Left colon (tissue), 2 donors: ENCODE results near the gene ALDH3B1. TPM values are rescaled to one million over a fixed set of nuclear protein-coding genes. Genes with fewer than 3 reads are reported as not detected.

ENCODE experiments used
- ATAC-seq: fragments of 200-7000 bp; cut with Tn5 transposase; one replicate; pipeline ENCODE4 v1.9.1; 2020; ENCODE audit warnings: mild to moderate bottlenecking, moderate library complexity
- DNase-seq, 2 donors: peaks; one replicate each; pipeline ENCODE4 v3.0.0-alpha.2; 2020
- intact Hi-C, 2 donors: fragments of 100-400 bp; cut with DNase I in 1 of 2; cut with micrococcal nuclease in 1 of 2; formaldehyde crosslinking; loops; one replicate each; pipeline versions ENCODE4 v1.11.2 to v1.14.0; 2022; cut with DNase I, micrococcal nuclease
- total RNA-seq, 2 donors: library from RNA; stranded (reverse); fragmentation: NEBNext Ultra II Directional; extraction: Animal tissue kit (Norgen Biotek cat#: 25700); gene quantifications; one replicate each; pipeline ENCODE4 v1.2.1, GENCODE V29; 2021
- donor health status: DM: no; HTN: no; CAD: no.
- donor health status: DM: yes; HTN: yes; CAD: no.

ALDH3B1 gene
- total RNA-seq, 2 donors from 2014 or later: 20.2 to 21.3 TPM

DNA sequence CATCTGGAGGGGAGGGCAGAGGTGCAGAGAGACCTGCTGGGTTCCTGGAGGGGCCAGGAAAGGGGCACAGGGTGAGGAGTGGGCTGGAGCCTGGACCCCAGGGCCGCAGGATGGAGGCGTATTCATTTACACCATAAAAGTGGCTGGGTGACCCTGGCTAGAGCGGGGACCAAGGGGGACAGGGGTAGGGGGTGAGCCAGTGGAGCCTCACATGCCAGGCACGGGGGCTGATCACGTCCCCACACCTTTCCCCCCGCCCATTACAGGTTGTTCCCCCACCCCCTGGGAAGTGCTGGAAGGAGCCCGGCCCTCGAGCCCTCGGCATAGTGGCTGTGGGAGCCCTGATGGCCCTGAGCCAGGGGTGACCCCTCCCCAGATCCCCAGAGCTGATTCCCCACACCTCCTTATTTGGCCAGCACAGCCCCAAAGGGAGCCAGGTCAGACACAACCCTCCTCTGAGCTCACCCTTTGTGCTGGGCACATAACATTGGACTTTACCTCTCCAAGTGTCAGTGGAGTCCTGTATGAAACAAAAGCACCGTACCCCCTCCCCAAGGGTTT lies 29.5 kb downstream of the ALDH3B1 start:
- peak in 1 of 2 donors; percentile 44 for DNase-seq
- intact Hi-C loops: no loop called here
- peak; percentile 36 for ATAC-seq

DNA sequence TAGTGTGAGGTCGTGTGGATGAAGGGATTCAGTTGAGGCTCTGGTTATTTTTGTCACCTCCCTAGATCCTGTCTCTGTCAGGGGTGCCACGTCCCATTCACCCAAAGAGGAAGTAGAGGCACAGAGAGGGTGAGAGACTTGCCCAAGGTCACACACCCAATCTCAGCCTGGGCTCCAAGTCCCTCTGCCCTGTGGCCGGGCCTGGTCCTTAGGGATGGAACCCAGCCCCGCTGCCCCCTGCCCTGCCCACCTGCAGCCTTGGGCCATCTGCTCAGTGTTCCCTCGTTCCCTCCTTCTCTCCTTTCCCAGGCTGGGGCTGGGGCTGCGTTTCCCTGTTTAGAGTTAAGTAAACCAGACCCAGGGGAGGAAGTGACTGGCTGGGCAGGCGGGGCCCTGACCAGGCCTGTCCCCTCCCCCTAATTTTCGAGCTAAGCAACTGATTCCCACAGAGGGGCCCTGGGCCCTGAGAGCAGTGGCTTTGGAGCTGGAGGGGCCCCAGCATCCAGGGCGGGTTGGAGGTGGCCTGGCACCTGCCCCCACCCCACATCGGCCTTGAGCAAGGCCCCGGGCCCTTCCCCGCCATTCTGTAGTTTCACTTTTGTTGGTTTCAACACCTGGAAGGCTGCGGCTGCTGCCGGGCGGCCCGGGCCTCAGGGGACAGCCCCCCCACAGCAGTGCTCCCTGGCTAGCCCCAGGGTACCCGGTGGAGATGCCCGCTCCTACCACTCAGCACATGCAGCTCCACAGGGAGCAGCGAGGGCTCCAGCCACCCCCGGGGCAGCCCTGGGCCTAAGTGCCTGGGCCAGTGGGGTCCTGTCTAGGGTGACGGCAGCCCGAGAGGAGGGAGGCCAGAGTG lies 30.2 kb downstream of the ALDH3B1 start:
- DNase-seq (peak; percentile 76 to 78), ATAC-seq (peak; percentile 49)
- intact Hi-C loops: no loop called here

DNA sequence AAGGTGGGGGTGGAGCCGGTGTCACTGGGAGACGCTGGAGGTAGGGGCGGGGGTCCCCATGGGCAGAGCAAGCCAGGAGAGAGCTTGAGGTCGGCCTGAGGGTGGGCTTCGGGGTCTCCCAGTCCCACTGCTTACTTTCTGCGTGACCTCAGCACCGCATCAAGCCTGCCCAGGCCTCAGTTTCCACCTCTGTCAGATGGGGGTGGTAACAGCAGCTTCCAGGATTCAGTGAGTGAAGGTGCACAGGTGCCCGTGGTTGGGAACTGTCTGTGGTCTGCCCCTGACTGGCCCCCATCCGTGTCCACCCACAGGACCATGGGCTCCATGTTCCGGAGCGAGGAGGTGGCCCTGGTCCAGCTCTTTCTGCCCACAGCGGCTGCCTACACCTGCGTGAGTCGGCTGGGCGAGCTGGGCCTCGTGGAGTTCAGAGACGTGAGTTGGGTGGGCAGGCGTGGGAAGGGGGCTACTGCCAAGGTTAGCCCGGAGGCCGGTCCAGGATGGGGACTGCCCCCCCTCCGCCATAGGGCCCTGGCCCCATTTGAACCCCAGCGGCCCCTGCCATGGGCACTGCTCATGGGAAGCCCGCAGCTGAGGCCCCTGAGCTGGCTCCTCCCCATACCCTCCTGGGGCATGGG lies 30.9 kb downstream of the ALDH3B1 start:
- peak in 1 of 2 donors; percentile 25 for DNase-seq
- ATAC-seq: no peak
- intact Hi-C loops: no loop called here

DNA sequence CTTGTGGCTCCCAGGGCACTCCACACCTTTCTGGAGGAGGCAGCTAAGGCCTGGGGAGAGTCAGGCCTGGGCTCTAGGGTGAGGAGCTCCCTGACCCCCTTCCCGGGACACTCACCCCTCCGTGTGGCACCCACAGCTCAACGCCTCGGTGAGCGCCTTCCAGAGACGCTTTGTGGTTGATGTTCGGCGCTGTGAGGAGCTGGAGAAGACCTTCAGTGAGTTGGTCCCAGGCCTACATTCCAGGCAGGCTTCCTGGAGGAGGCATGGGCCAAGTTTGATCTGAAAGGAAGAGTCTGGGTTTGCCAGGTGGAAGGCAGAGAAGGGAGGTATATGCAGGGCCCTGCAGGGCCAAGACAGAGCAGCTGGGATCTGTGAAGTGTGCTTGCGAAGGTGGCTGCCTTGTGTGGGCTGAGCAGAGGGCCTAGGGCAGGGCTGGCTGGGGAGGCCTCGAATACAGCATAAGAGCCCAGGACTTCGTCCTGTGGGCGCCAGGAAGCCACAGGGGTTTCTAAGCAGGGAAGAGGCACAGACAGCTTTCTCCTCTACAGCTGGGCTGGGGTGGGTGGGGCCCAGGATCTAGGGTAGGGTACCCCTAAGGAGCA lies 31.6 kb downstream of the ALDH3B1 start:
- ATAC-seq (no peak), DNase-seq (peak in 1 of 2 donors; percentile 13)
- intact Hi-C loops: no loop called here

DNA sequence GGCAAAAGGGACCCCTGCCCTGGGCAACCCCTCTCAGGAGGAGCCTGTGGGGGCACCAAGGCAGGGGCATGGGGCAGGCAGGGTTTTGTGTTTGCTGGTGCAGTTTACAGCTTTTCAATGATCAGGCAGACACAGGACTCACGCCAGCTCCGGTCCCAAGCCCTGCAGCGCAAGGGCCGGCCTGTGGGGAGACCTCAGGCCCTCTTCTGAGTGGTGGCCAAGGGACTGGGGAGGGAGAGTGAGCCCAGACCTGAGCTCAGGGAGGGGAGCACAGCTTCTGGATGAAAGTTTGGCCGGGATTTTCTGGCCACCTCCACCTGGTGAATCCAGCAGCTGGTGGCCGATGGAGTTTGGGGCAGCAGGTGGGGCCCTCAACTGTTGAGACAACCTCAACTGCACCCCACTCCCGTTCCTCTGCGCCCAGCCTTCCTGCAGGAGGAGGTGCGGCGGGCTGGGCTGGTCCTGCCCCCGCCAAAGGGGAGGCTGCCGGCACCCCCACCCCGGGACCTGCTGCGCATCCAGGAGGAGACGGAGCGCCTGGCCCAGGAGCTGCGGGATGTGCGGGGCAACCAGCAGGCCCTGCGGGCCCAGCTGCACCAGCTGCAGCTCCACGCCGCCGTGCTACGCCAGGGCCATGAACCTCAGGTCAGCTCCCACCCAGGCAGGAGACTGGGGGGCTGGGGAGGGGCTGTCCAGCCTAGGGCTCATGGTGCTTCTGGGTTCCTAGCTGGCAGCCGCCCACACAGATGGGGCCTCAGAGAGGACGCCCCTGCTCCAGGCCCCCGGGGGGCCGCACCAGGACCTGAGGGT lies 32.3 kb downstream of the ALDH3B1 start:
- intact Hi-C loops: no loop called here
- ATAC-seq: no peak
- DNase-seq: no peak

DNA sequence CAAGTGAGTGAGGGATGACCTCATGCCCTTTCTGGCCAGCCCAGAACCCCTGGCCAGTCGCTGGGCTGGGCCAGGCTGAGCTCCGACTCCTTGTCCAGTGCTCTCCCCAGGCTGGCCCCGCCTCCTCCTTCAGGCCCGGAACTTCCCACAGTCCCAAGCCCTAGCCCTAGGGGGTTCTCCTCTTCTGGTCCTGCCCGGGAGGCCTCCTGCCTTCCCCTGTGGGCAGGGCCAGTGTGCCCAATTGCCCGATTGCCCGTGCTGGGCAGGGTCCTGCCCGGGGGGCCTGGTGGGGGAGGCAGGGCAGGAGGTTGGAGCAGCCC lies 32.9 kb downstream of the ALDH3B1 start:
- DNase-seq: no peak
- ATAC-seq: no peak
- intact Hi-C loops: no loop called here

DNA sequence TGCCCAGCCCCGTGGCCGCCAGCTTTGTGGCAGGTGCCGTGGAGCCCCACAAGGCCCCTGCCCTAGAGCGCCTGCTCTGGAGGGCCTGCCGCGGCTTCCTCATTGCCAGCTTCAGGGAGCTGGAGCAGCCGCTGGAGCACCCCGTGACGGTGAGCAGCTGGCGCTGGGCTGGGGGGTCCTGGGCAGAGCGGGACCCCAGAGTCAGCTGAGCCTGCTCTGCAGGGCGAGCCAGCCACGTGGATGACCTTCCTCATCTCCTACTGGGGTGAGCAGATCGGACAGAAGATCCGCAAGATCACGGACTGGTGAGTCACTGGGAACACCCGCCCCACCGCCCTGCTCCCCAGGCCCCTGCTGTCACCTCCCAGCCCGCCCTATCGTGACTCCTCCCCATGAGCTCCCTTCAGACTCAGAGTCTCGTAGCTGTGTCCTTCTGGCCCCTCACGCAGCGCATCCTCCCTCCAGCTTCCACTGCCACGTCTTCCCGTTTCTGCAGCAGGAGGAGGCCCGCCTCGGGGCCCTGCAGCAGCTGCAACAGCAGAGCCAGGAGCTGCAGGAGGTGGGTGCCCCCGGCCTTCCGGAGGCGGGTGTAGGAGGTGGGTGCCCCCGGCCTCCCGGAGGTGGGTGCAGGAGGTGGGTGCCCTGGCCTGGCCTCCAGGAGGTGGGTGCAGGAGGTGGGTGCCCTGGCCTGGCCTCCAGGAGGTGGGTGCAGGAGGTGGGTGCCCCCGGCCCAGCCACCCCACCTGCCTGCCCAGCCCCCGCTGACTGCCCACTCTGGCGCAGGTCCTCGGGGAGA lies 33.4 kb downstream of the ALDH3B1 start:
- intact Hi-C loops: no loop called here
- no peak for ATAC-seq
- DNase-seq: no peak

DNA sequence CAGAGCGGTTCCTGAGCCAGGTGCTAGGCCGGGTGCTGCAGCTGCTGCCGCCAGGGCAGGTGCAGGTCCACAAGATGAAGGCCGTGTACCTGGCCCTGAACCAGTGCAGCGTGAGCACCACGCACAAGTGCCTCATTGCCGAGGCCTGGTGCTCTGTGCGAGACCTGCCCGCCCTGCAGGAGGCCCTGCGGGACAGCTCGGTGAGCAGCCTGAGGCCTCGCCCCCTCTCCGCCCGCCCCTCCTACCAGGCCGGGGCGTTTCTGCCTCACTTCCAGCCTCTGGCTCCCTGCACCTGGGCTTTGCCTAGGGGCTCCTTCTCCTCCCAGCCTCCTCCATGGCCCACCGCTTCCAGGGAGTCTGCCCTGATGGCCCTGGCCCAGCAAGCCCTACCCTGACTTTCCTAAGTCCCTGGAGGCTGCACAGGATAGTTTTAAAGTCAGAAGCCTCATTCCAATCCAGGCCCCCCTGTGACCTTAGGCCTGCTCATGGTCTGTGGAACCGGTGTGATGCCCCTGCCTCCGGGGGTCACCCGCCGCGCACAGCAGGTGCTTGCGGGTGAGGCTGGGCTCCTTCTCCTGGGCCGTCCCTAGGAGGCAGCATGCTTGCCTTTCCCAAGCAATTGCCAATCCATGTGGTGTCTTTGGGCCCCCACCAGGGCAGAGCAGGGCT lies 34.2 kb downstream of the ALDH3B1 start:
- DNase-seq (no peak), ATAC-seq (no peak)
- intact Hi-C loops: no loop called here

DNA sequence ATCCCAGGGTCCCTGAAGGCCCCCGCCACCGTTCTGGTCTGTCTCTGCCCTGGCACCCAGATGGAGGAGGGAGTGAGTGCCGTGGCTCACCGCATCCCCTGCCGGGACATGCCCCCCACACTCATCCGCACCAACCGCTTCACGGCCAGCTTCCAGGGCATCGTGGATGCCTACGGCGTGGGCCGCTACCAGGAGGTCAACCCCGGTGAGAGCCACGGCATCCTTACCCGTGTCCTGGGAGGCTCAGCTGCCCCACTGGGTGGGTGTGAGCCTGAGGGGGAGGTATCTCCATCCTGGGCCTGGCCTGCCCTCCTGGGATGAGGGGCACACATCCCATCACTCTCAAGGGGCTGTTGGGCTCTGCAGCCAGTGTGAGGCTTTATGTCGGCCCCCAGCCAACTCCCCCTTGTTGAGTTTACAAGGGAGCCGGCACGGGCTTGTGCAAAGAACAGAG lies 34.8 kb downstream of the ALDH3B1 start:
- ATAC-seq: no peak
- intact Hi-C loops: no loop called here
- no peak for DNase-seq

DNA sequence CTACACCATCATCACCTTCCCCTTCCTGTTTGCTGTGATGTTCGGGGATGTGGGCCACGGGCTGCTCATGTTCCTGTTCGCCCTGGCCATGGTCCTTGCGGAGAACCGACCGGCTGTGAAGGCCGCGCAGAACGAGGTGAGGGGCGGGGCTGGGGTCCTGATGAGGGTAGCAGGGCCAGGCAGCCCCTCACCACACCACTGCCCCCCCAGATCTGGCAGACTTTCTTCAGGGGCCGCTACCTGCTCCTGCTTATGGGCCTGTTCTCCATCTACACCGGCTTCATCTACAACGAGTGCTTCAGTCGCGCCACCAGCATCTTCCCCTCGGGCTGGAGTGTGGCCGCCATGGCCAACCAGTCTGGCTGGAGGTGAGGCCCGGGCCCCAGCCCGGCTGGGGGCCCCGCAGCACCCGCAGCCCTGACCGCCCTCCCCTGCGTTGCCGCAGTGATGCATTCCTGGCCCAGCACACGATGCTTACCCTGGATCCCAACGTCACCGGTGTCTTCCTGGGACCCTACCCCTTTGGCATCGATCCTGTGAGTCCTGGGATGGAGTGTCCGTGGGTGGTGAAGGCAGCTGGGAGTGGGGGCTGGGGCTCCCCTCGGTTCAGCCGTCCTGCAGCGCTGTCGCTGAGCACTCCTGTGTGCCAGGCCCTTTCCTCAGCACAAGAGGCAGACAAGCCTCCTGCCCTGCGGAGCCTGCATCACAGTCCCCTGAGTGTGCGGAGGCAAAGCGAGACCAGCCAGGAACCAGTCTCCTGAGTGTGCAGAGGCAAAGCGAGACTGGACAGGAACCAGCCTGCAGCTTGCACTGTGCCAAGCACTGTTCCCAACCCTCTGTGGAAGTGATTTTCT lies 37.5 kb downstream of the ALDH3B1 start:
- ATAC-seq (no peak), DNase-seq (no peak)
- intact Hi-C loops: no loop called here

DNA sequence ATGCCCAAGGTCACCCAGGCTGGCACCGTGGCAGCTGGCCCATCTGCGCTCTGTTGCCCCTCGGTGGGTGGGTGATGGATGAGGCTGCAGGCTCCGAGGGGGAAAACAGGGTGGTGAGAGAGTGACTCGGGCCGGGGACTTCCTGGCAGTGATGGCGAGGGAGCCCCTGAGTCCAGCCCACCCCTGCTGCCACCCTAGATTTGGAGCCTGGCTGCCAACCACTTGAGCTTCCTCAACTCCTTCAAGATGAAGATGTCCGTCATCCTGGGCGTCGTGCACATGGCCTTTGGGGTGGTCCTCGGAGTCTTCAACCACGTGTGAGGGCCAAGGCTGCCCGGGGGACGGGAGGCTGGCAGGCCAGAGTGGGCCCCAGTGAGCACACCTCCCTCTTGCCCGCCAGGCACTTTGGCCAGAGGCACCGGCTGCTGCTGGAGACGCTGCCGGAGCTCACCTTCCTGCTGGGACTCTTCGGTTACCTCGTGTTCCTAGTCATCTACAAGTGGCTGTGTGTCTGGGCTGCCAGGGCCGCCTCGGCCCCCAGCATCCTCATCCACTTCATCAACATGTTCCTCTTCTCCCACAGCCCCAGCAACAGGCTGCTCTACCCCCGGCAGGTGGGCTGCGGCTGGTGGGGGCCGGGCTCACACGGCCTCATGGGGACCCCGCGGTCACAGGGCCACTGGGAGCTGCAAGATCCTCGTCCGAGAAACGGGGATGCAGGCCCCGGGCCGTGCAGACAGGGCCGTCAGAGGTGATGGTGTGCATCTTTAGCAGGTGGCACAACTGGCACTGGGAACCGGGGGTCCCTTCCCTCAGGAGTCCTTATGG lies 38.8 kb downstream of the ALDH3B1 start:
- DNase-seq (no peak), ATAC-seq (no peak)
- intact Hi-C loops: no loop called here

DNA sequence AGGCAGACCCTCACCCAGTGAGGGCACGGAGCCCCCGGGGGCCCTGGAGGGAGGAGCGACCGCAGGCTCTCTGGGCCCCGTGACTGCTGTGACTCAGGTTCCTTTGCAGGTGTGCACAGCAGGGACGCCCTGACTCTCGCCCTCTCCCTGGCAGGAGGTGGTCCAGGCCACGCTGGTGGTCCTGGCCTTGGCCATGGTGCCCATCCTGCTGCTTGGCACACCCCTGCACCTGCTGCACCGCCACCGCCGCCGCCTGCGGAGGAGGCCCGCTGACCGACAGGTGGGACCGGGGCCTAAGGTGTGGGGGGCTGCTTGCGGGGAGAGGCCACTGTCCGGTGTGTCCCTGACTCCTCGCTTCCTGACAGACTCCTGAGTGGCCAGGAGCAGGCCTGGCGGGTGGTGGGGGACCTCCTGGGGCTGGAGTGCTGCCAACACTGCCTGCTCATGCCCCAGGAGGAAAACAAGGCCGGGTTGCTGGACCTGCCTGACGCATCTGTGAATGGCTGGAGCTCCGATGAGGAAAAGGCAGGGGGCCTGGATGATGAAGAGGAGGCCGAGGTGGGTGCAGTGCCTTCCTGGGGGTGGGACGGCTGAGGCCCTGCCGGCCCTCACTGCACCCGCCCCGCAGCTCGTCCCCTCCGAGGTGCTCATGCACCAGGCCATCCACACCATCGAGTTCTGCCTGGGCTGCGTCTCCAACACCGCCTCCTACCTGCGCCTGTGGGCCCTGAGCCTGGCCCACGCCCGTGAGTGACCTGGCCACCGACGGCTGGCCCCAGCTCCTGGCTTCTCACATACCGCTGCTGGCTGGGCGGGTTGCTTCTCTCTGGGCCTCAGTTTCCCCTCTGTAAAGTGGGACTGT lies 39.6 kb downstream of the ALDH3B1 start:
- intact Hi-C loops: no loop called here
- DNase-seq: no peak

DNA sequence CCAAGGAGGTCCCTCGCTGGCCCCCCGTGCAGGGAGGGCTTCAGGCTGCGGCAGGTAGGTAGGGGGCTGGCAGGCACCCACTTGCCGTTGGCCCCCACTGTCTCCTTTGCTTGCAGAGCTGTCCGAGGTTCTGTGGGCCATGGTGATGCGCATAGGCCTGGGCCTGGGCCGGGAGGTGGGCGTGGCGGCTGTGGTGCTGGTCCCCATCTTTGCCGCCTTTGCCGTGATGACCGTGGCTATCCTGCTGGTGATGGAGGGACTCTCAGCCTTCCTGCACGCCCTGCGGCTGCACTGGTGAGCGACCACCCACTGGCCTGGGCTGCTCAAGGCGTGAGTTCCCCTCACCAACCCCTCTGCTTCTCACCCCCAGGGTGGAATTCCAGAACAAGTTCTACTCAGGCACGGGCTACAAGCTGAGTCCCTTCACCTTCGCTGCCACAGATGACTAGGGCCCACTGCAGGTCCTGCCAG lies 40.3 kb downstream of the ALDH3B1 start:
- intact Hi-C loops: no loop called here
- ATAC-seq: no peak
- no peak for DNase-seq

More for the DNA sequence above, 39.6 kb downstream of the ALDH3B1 start:
- ATAC-seq: no peak

DNA sequence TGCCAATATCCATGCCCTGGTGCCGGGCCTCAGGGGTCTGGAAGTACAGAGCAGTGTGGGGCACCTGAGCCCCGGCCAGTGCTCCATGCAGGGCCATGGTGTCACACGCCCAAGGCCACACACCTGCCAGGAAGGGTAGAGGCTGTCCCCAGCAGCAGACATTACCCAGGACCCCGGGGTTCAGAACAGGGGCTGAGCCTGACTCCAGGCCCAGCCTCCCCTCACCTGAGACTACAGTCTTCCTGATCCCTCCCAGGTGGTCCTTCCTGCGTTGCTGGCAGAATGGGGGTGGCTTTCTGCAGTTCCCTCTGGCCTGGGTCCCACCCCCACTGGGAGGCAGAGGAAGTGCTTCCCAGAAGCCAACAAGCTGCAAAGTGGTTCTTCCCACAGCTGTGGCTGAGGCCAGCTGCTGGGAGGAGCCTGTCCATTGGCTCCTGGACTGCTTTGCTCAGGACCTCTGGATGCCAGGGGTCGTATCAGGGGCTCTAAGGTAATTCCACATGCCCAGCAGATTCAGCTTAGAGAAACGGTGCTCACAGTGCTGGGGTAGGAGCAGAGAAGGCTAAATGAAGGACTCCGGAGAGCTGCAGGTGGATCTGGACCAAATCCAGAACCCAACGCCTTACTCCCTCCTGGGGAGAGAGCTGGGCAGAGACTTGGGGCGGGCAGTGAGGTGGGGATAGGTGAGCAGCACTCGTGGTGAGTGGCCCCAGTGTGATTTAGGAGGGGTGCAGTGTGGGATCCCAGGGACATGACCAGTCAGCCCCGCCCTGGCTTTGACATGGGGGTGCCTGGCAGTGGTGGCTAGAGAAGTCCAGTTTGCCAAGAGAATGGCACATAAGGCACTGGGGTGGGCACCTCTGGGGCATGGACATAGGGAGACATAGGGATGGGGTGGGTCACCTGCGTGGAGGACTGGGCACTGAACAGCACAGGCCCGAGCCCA lies 41.3 kb downstream of the ALDH3B1 start:
- peak; percentile 14 for ATAC-seq
- DNase-seq: no peak
- intact Hi-C loops: no loop called here
